Endothelial cell of umbilical vein (primary cell): ENCODE measurements around the gene ATF6B. TPM values are rescaled to one million over a fixed set of nuclear protein-coding genes. Genes with fewer than 3 reads are reported as not detected.

Source experiments
- BruUV-seq: library from RNA; stranded (reverse); fragments of 400-500 nt; replicated peaks from 2 replicates; lab custom pipeline; 2021; lab: Mats Ljungman, UMichigan
- CTCF ChIA-PET: fragments of 300-600, 350-600 bp; sonication (Branson Sonifier 250); formaldehyde crosslinking; loops from one replicate; lab custom pipeline; 2021; ENCODE audit warnings: antibody characterized with exemption, inconsistent platforms; lab: Charles Lee
- POLR2A ChIA-PET: fragments of 300-600, 350-600 bp; sonication (Branson Sonifier 250); formaldehyde crosslinking; loops from one replicate; lab custom pipeline; 2021; ENCODE audit warnings: antibody characterized with exemption, inconsistent platforms; lab: Charles Lee
- DNase-seq: peaks from one replicate; pipeline ENCODE4 v3.0.0-alpha.2; 2011; ENCODE audit warnings: low read depth, low spot score
- FAIRE-seq: peaks from 2 replicates; lab custom pipeline; 2011; peaks lifted over from hg19 to GRCh38; lab: Jason Lieb, UNC
- H2AFZ ChIP-seq: 2 replicates; pipeline ENCODE4 v1.6.0; 2012; ENCODE audit warnings: low read depth, low read length, control low read depth, inconsistent platforms
- H3K27ac ChIP-seq: 2 replicates; pipeline ENCODE4 v1.5.1; 2011; ENCODE audit warnings: low read depth, mild to moderate bottlenecking, control low read depth, low read length, moderate library complexity; ENCODE audit not compliant: insufficient read depth
- H3K27me3 ChIP-seq, 2 experiments: 2 replicates each; pipeline versions ENCODE4 v1.6.0 to v1.6.1; 2011; ENCODE audit warnings: low read length in 2 of 2, mixed read lengths in 1 of 2; ENCODE audit not compliant: control insufficient read depth in 2 of 2, insufficient read depth in 2 of 2
- H3K36me3 ChIP-seq, 2 experiments: 2 replicates in 1 of 2; 3 replicates in 1 of 2; pipeline ENCODE4 v1.5.1; 2011; ENCODE audit warnings: low read length in 2 of 2, mild to moderate bottlenecking in 1 of 2, moderate library complexity in 1 of 2; ENCODE audit not compliant: control insufficient read depth in 2 of 2, insufficient read depth in 2 of 2; ENCODE audit errors: extremely low read depth in 1 of 2
- H3K4me1 ChIP-seq: 3 replicates; pipeline ENCODE4 v1.5.1; 2011; ENCODE audit warnings: mild to moderate bottlenecking, low read length; ENCODE audit not compliant: control insufficient read depth, insufficient read depth; ENCODE audit errors: extremely low read depth
- H3K4me2 ChIP-seq: 2 replicates; pipeline ENCODE4 v1.6.1; 2011; ENCODE audit warnings: low read length, control low read depth, mixed read lengths; ENCODE audit not compliant: insufficient read depth
- H3K4me3 ChIP-seq, 3 experiments: fragments of 200-600 bp in 1 of 3; sonication (generic), shearing (Covaris generic) in 1 of 3; replicated peaks in 1 of 3; 2 replicates each; pipeline ENCODE4 v1.5.1; 2011 to 2016; ENCODE audit warnings: control low read depth in 3 of 3, low read length in 3 of 3, mild to moderate bottlenecking in 2 of 3, inconsistent platforms in 1 of 3, low read depth in 1 of 3, moderate library complexity in 1 of 3; ENCODE audit not compliant: insufficient read depth in 1 of 3
- H3K79me2 ChIP-seq: 2 replicates; pipeline ENCODE4 v1.6.0; 2012; ENCODE audit warnings: low read length, inconsistent platforms; ENCODE audit not compliant: control insufficient read depth, insufficient read depth
- H3K9ac ChIP-seq: replicated peaks from 2 replicates; pipeline ENCODE3; 2011; ENCODE audit warnings: low read length, control low read depth; ENCODE audit not compliant: insufficient read depth; ENCODE audit errors: extremely low read depth
- H3K9me1 ChIP-seq: replicated peaks from 3 replicates; pipeline ENCODE4 v1.6.0; 2011; ENCODE audit warnings: mild to moderate bottlenecking, low read length; ENCODE audit not compliant: control insufficient read depth, insufficient read depth; ENCODE audit errors: extremely low read depth
- H3K9me3 ChIP-seq: replicated peaks from 2 replicates; pipeline ENCODE4 v1.5.1; 2012; ENCODE audit warnings: low read length, inconsistent platforms; ENCODE audit not compliant: control insufficient read depth, insufficient read depth
- H4K20me1 ChIP-seq: replicated peaks from 2 replicates; pipeline ENCODE3; 2011; ENCODE audit warnings: mild to moderate bottlenecking, low read length; ENCODE audit not compliant: control insufficient read depth, insufficient read depth; ENCODE audit errors: extremely low read depth
- EZH2 ChIP-seq: IDR thresholded peaks from 2 replicates; pipeline ENCODE4 v1.6.1; 2012; ENCODE audit warnings: borderline replicate concordance, low read depth, mild to moderate bottlenecking, moderate library complexity, low read length, inconsistent platforms; ENCODE audit not compliant: severe bottlenecking
- GATA2 ChIP-seq: IDR thresholded peaks from 2 replicates; pipeline ENCODE4 v1.7.0; 2011; ENCODE audit warnings: low read depth, mild to moderate bottlenecking, moderate library complexity, mixed read lengths, low read length; ENCODE audit not compliant: insufficient read length, insufficient read depth
- MAX ChIP-seq: IDR thresholded peaks from 2 replicates; pipeline ENCODE4 v1.6.1; 2011; ENCODE audit not compliant: insufficient read depth, insufficient read length
- MYC ChIP-seq: IDR thresholded peaks from one replicate; pipeline ENCODE4 v1.6.1; 2011; ENCODE audit warnings: mild to moderate bottlenecking, low read depth, low read length
- POLR2A ChIP-seq: IDR thresholded peaks from 2 replicates; pipeline ENCODE4 v1.6.1; 2012; ENCODE audit warnings: low read depth, mild to moderate bottlenecking, control low read depth, low read length
- POLR2AphosphoS5 ChIP-seq: IDR thresholded peaks from 2 replicates; pipeline ENCODE4 v1.6.1; 2012; ENCODE audit warnings: low read depth, mild to moderate bottlenecking, control low read depth, low read length, moderate library complexity; ENCODE audit not compliant: insufficient read depth
- dilution Hi-C: fragments of 300-500 bp; cut with MboI; formaldehyde crosslinking; loops from one replicate; pipeline ENCODE4 v1.15.0; 2019; ENCODE audit warnings: low sequenced_read_pairs; ENCODE audit not compliant: extremely low pct_ligation_motif_present
- intact Hi-C: fragments of 100-400 bp; cut with micrococcal nuclease; formaldehyde crosslinking; loops from one replicate; pipeline ENCODE4 v1.10.0; 2022
- polyA plus RNA-seq, 4 experiments: library from polyadenylated mRNA; depleted of rRNA in 3 of 4; stranded (reverse) in 3 of 4; unstranded in 1 of 4; fragments of >200 nt; gene quantifications; 2 replicates each; pipeline versions ENCODE4 v1.2.1 to v1.2.3, GENCODE V29; 2011 to 2012; ENCODE audit warnings: missing spikeins in 1 of 4
- total RNA-seq: library from RNA; stranded (reverse); gene quantifications from 2 replicates; pipeline ENCODE4 v1.2.3, GENCODE V29; 2021

The ATF6B gene
- total and polyA plus RNA-seq, 2 donors (not counting 3 experiments of a cell fraction or from before 2014, with no cell fraction given), result 106 to 115 TPM

DNA sequence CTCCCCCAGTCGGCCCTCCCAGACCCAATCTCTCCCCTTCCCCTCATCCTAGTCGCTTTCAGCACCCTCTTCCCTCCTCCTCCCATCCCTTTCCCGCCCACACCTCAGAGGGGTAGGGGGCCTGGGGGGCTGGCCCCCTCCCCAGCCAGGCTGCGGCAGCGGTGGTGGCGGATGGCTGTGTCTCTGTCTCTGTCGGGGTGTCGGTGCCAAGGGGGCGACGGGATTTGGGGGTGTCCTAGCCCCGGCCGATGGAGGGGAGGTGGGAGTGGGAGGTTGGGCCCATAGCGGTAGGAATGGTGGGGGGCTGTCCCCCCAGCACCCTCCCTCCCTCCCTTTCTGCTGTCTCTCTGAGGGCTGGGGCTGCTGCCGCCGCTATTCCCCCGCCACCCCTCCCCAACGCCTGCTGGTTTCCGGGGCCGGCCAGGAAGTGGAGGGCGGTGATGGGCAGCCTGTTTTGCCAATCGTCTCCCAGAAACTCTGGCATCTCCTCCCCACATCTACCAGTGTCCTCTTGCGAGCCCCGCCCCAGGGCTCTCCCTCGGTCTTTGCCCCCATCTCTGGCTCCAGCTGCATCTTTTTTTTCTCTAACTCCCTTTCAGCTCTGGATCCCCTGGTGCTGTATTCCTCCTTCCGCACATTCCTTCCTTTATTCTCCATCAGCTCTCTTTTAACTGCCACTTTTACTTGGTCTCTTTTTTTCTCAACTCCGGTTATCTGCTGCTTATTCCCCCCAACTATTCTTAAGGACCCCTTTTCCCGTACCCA is 47.8 kb upstream of the ATF6B start, which contains the start of gene AGPAT1:
Gene AGPAT1 (minus strand): TSS at position 374 of the 765 bp plus-strand sequence. CDS start 4,588 bp downstream, outside the sequence.
- H3K27me3 ChIP-seq, result no peaks in the 10 kb centered on the region
- DNase-seq, result peak; percentile 97
- peak within 1 kb of the TSS; percentile 83 for H3K27ac ChIP-seq
- H4K20me1 ChIP-seq, result no peaks in the 10 kb centered on the region
- peak; percentile 98 for FAIRE-seq
- H2AFZ ChIP-seq, result peak within 1 kb of the TSS; percentile 56
- peaks cover 21% of the 10 kb centered on the region for H3K79me2 ChIP-seq
- H3K9me3 ChIP-seq, result no peaks in the 10 kb centered on the region
- BruUV-seq, result no TSS peak
- H3K4me2 ChIP-seq, result peak within 1 kb of the TSS; percentile 83
- H3K9me1 ChIP-seq, result no peaks in the 10 kb centered on the region
- intact Hi-C loops, result loop anchor here (1.0 to 5.0 kb wide), 4 partner anchors 22 to 796 kb away; partner anchors contain the start of genes FKBPL, NELFE, PPT2 and SKIC2
- peaks cover 30% of the 10 kb centered on the region for H3K4me1 ChIP-seq
- H3K4me3 ChIP-seq, result peak within 1 kb of the TSS; percentile 52 to 70 (median 67)
- ChIA-PET POLR2A (interaction anchor here (0.6 to 1.4 kb wide), 4 partner anchors 33 to 519 kb away, joined by 3 to 8 read pairs (median 5); partner anchors contain the start of gene ATF6B), CTCF (interaction anchor here (1.0 to 2.9 kb wide), 2 partner anchors 20 to 27 kb away, joined by 4 to 15 read pairs; no protein-coding TSS in a partner anchor)
- peak within 1 kb of the TSS; percentile 86 for H3K9ac ChIP-seq
- H3K36me3 ChIP-seq, result peaks cover 0 to 10% of the 10 kb centered on the region in 2 experiments
- dilution Hi-C loops, result no loop called here
- TF ChIP-seq POLR2A, result peak; percentile 92
- no peak for TF ChIP-seq GATA2
- TF ChIP-seq EZH2, result no peak
- TF ChIP-seq MAX, result no peak
- TF ChIP-seq MYC, result no peak
- peak; percentile 92 for TF ChIP-seq POLR2AphosphoS5
